GM23338 (cell line): ENCODE results near the gene RCC2. TPM values are rescaled to one million over a fixed set of nuclear protein-coding genes. Genes with fewer than 3 reads are reported as not detected.

Source experiments
- ATAC-seq: fragments of 200-7000 bp; cut with Tn5 transposase; 3 replicates; pipeline ENCODE4 v1.9.1; 2020
- DNase-seq: peaks from one replicate; pipeline ENCODE4 v3.0.0-alpha.2; 2015; ENCODE audit warnings: low spot score
- H2AFZ ChIP-seq: fragments of 200-600 bp; sonication (generic); 2 replicates; pipeline ENCODE4 v1.8.0; 2016; ENCODE audit warnings: antibody characterized with exemption, mild to moderate bottlenecking, moderate library complexity
- H3F3A ChIP-seq: fragments of 200-600 bp; sonication (generic); replicated peaks from 2 replicates; pipeline ENCODE4 v1.8.0; 2017; ENCODE audit warnings: antibody characterized with exemption, mixed run types, low read depth
- H3K27ac ChIP-seq: fragments of 200-600 bp; sonication (generic); 2 replicates; pipeline ENCODE4 v1.6.1; 2016; ENCODE audit warnings: low read depth
- H3K27me3 ChIP-seq: fragments of 200-600 bp; sonication (generic); 2 replicates; pipeline ENCODE4 v1.8.0; 2016; ENCODE audit warnings: mild to moderate bottlenecking, mixed run types, moderate library complexity; ENCODE audit not compliant: insufficient read depth
- H3K36me3 ChIP-seq: fragments of 200-600 bp; sonication (generic); 2 replicates; pipeline ENCODE4 v1.8.0; 2016; ENCODE audit warnings: mild to moderate bottlenecking; ENCODE audit not compliant: insufficient read depth
- H3K4me1 ChIP-seq: fragments of 200-600 bp; sonication (generic); 2 replicates; pipeline ENCODE4 v1.8.0; 2016; ENCODE audit warnings: mild to moderate bottlenecking, moderate library complexity; ENCODE audit not compliant: insufficient read depth
- H3K4me2 ChIP-seq: fragments of 200-600 bp; sonication (generic); 2 replicates; pipeline ENCODE4 v1.7.1; 2017; ENCODE audit warnings: mixed run types
- H3K4me3 ChIP-seq: fragments of 200-600 bp; sonication (generic); 2 replicates; pipeline ENCODE4 v1.6.1; 2016; ENCODE audit warnings: mixed run types
- H3K79me2 ChIP-seq: fragments of 200-600 bp; sonication (generic); replicated peaks from 2 replicates; pipeline ENCODE4 v1.8.0; 2017; ENCODE audit warnings: mild to moderate bottlenecking; ENCODE audit not compliant: insufficient read depth
- H3K9me2 ChIP-seq: fragments of 200-600 bp; sonication (generic); 2 replicates; pipeline ENCODE4 v1.8.0; 2017; ENCODE audit not compliant: insufficient read depth
- H4K20me1 ChIP-seq: fragments of 200-600 bp; sonication (generic); replicated peaks from 2 replicates; pipeline ENCODE4 v1.8.0; 2017; ENCODE audit warnings: mild to moderate bottlenecking; ENCODE audit not compliant: insufficient read depth
- H3K27ac Mint-ChIP-seq: 2 replicates; pipeline ENCODE4 v1.8.0; 2020; ENCODE audit warnings: inconsistent platforms, mild to moderate bottlenecking, moderate library complexity, mixed read lengths
- H3K27me3 Mint-ChIP-seq: 3 replicates; pipeline ENCODE4 v1.8.0; 2022; ENCODE audit warnings: low read depth, mild to moderate bottlenecking, moderate library complexity, mixed read lengths, inconsistent platforms; ENCODE audit not compliant: insufficient read depth, poor library complexity
- H3K36me3 Mint-ChIP-seq: 3 replicates; pipeline ENCODE4 v1.8.0; 2021; ENCODE audit warnings: low read depth, mild to moderate bottlenecking, inconsistent platforms, moderate library complexity, mixed read lengths
- H3K4me1 Mint-ChIP-seq: 3 replicates; pipeline ENCODE4 v1.8.0; 2020; ENCODE audit warnings: mild to moderate bottlenecking, inconsistent platforms, mixed read lengths
- H3K4me3 Mint-ChIP-seq: 3 replicates; pipeline ENCODE4 v1.8.0; 2021; ENCODE audit warnings: moderate library complexity, mild to moderate bottlenecking, inconsistent platforms, mixed read lengths
- H3K9me3 Mint-ChIP-seq: 3 replicates; pipeline ENCODE4 v1.8.0; 2020; ENCODE audit warnings: moderate library complexity, mild to moderate bottlenecking, inconsistent platforms, mixed read lengths
- CREB1 ChIP-seq: fragments of 250-450 bp; sonication (Bioruptor Pico); IDR thresholded peaks from 2 replicates; pipeline ENCODE4 v1.5.0; 2020; ENCODE audit warnings: low read depth, mild to moderate bottlenecking, moderate library complexity
- EZH2 ChIP-seq: fragments of 200-600 bp; sonication (generic); IDR thresholded peaks from one replicate; pipeline ENCODE4 v1.8.0; 2017; ENCODE audit warnings: antibody characterized with exemption, mild to moderate bottlenecking, low read depth; ENCODE audit not compliant: unreplicated experiment
- EZH2phosphoT487 ChIP-seq: fragments of 200-600 bp; sonication (generic); IDR thresholded peaks from one replicate; pipeline ENCODE4 v1.8.1; 2018; ENCODE audit warnings: antibody characterized with exemption; ENCODE audit not compliant: unreplicated experiment
- JUNB ChIP-seq: IDR thresholded peaks from one replicate; pipeline ENCODE4 v1.6.1; 2016; ENCODE audit warnings: antibody characterized with exemption; ENCODE audit not compliant: unreplicated experiment
- NANOG ChIP-seq: IDR thresholded peaks from 2 replicates; pipeline ENCODE4 v1.6.1; 2016; ENCODE audit warnings: antibody characterized with exemption, borderline replicate concordance
- STAT1 ChIP-seq: IDR thresholded peaks from one replicate; pipeline ENCODE4 v1.6.1; 2016; ENCODE audit warnings: antibody characterized with exemption; ENCODE audit not compliant: unreplicated experiment
- ZNF114 ChIP-seq: fragments of 250-450 bp; sonication (Bioruptor Pico); IDR thresholded peaks from 2 replicates; pipeline ENCODE4 v1.5.0; 2020; ENCODE audit warnings: mild to moderate bottlenecking, moderate library complexity
- polyA plus RNA-seq: library from polyadenylated mRNA; unstranded; fragments of >200 nt; fragmentation: Nextera tagmentation; extraction: Ambion mirVana; gene quantifications from 2 replicates; pipeline ENCODE4 v1.2.1, GENCODE V29; 2016
- total RNA-seq: library from RNA; depleted of rRNA; stranded (reverse); fragments of >200 nt; shearing (Covaris generic); gene quantifications from 2 replicates; pipeline ENCODE4 v1.2.3, GENCODE V29; 2014
- TF ChIP-seq, protein P1 (sequence below): IDR thresholded peaks from 2 replicates; pipeline ENCODE4 v1.6.1; 2016; ENCODE audit warnings: antibody characterized with exemption
- TF ChIP-seq, protein P2 (sequence below): fragments of 250-450 bp; sonication (Bioruptor Pico); IDR thresholded peaks from 2 replicates; pipeline ENCODE4 v1.5.0; 2020; ENCODE audit warnings: mild to moderate bottlenecking, moderate library complexity

The RCC2 gene
- total and polyA plus RNA-seq, 2 experiments from 2014 or later, result 97.1 to 386 TPM

DNA sequence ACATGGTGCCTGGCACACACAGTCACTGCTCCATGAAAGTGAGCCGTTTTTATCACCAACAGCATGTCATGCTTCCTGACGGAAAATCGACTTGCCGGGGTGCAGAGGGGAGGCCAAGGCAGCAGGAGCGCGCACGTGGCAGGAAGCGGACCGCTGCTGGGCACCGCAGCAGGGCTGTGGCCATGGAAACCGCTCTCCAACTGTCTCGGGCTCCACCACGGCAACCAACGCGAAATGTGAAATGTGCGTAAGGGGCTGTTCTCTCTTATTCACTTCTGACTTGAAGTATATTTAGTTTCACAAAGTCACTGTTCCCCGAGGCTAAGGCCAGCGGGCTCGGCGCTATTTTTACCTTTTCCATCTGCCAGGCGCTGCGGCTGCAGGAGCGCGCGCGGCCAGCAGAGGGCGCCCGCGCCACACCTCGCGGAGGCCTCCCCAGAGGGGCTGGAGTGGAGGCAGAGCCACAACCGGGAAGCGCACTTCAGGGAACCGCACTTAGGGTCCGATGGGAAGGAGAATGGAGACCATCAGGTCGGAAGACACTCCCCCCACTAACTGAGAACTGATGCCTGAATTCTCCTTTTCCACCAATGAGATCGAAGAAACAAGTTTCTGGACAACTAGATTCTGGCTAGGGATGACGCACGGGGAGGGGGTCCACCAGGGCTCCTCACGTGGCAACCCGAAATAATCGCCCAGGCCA is 19.7 kb downstream of the RCC2 start (continued):
- TF ChIP-seq, protein P1, sequence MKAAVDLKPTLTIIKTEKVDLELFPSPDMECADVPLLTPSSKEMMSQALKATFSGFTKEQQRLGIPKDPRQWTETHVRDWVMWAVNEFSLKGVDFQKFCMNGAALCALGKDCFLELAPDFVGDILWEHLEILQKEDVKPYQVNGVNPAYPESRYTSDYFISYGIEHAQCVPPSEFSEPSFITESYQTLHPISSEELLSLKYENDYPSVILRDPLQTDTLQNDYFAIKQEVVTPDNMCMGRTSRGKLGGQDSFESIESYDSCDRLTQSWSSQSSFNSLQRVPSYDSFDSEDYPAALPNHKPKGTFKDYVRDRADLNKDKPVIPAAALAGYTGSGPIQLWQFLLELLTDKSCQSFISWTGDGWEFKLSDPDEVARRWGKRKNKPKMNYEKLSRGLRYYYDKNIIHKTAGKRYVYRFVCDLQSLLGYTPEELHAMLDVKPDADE, result no peak
- no peak for TF ChIP-seq EZH2
- no peak for TF ChIP-seq JUNB
- TF ChIP-seq NANOG, result no peak
- 0 out of 2 replicates have a peak, but pooled peaks have one; percentile 12 for TF ChIP-seq CREB1 (CRISPR knock-in tag)
- TF ChIP-seq, protein P2, sequence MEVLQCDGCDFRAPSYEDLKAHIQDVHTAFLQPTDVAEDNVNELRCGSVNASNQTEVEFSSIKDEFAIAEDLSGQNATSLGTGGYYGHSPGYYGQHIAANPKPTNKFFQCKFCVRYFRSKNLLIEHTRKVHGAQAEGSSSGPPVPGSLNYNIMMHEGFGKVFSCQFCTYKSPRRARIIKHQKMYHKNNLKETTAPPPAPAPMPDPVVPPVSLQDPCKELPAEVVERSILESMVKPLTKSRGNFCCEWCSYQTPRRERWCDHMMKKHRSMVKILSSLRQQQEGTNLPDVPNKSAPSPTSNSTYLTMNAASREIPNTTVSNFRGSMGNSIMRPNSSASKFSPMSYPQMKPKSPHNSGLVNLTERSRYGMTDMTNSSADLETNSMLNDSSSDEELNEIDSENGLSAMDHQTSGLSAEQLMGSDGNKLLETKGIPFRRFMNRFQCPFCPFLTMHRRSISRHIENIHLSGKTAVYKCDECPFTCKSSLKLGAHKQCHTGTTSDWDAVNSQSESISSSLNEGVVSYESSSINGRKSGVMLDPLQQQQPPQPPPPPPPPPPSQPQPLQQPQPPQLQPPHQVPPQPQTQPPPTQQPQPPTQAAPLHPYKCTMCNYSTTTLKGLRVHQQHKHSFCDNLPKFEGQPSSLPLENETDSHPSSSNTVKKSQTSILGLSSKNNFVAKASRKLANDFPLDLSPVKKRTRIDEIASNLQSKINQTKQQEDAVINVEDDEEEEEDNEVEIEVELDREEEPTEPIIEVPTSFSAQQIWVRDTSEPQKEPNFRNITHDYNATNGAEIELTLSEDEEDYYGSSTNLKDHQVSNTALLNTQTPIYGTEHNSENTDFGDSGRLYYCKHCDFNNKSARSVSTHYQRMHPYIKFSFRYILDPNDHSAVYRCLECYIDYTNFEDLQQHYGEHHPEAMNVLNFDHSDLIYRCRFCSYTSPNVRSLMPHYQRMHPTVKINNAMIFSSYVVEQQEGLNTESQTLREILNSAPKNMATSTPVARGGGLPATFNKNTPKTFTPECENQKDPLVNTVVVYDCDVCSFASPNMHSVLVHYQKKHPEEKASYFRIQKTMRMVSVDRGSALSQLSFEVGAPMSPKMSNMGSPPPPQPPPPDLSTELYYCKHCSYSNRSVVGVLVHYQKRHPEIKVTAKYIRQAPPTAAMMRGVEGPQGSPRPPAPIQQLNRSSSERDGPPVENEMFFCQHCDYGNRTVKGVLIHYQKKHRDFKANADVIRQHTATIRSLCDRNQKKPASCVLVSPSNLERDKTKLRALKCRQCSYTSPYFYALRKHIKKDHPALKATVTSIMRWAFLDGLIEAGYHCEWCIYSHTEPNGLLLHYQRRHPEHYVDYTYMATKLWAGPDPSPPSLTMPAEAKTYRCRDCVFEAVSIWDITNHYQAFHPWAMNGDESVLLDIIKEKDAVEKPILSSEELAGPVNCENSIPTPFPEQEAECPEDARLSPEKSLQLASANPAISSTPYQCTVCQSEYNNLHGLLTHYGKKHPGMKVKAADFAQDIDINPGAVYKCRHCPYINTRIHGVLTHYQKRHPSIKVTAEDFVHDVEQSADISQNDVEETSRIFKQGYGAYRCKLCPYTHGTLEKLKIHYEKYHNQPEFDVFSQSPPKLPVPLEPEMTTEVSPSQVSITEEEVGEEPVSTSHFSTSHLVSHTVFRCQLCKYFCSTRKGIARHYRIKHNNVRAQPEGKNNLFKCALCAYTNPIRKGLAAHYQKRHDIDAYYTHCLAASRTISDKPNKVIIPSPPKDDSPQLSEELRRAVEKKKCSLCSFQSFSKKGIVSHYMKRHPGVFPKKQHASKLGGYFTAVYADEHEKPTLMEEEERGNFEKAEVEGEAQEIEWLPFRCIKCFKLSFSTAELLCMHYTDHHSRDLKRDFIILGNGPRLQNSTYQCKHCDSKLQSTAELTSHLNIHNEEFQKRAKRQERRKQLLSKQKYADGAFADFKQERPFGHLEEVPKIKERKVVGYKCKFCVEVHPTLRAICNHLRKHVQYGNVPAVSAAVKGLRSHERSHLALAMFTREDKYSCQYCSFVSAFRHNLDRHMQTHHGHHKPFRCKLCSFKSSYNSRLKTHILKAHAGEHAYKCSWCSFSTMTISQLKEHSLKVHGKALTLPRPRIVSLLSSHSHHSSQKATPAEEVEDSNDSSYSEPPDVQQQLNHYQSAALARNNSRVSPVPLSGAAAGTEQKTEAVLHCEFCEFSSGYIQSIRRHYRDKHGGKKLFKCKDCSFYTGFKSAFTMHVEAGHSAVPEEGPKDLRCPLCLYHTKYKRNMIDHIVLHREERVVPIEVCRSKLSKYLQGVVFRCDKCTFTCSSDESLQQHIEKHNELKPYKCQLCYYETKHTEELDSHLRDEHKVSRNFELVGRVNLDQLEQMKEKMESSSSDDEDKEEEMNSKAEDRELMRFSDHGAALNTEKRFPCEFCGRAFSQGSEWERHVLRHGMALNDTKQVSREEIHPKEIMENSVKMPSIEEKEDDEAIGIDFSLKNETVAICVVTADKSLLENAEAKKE (CRISPR knock-in tag), result no peak
- peak; percentile 35 for TF ChIP-seq EZH2phosphoT487
- no peak for TF ChIP-seq STAT1

DNA sequence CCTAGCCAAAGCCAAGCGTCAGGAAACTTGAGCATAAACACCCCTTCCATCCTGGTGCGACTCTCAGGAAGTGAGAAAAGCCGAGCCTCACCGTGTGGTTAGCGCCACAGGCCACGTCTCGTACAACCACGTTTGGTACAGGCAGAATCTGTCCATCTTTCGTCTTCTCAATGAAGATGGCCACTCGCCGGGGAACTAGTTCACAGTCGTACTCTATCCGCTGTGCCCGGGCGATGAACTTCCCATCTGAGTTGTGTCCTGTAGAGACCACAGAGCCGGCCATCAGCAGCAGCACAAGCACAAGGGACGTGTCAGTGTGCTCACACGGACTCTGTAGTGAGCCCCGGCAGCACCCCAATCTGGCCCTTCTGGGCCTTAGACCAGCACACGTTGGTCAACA is 23.1 kb downstream of the RCC2 start:
- peaks cover 41% of the 10 kb centered on the region for H3K4me1 Mint-ChIP-seq
- H3K27me3 Mint-ChIP-seq, result peaks cover 25% of the 10 kb centered on the region
- TF ChIP-seq ZNF114 (no peak), EZH2phosphoT487 (peak; percentile 67)
- peaks cover 94% of the 10 kb centered on the region for H3K36me3 ChIP-seq
- no peak overlapping the region for H2AFZ ChIP-seq
- H3K4me1 ChIP-seq, result no peaks in the 10 kb centered on the region; the same call in 1 of the 2 replicates
- H3K9me3 Mint-ChIP-seq, result no peaks in the 10 kb centered on the region
- H3K79me2 ChIP-seq, result peaks cover 78% of the 10 kb centered on the region
- H3K27ac Mint-ChIP-seq, result peak overlapping the region; percentile 76
- DNase-seq, result no peak
- H3K4me3 Mint-ChIP-seq, result no peak overlapping the region
- no peaks in the 10 kb centered on the region for H3K9me2 ChIP-seq
- H3K27ac ChIP-seq, result peak overlapping the region; percentile 89
- no peak overlapping the region for H3K4me2 ChIP-seq
- no peak overlapping the region for H3K4me3 ChIP-seq
- H3F3A ChIP-seq, result peaks cover 89% of the 10 kb centered on the region
- H3K27me3 ChIP-seq, result no peaks in the 10 kb centered on the region
- ATAC-seq, result no peak
- H4K20me1 ChIP-seq, result peaks cover 76% of the 10 kb centered on the region
- H3K36me3 Mint-ChIP-seq, result peaks cover 100% of the 10 kb centered on the region
